MM.1S (cell line): Measurements from ENCODE around the gene IFI44.

Experiments
- DNase-seq: peaks from one replicate; pipeline ENCODE4 v3.0.0-alpha.2; 2015
- H2AFZ ChIP-seq: fragments of 300-600 bp; sonication (generic); 2 replicates; pipeline ENCODE4 v1.6.0; 2016; ENCODE audit warnings: antibody characterized with exemption, low read length
- H3F3A ChIP-seq: fragments of 300-600 bp; sonication (generic); 2 replicates; pipeline ENCODE4 v1.6.1; 2016; ENCODE audit warnings: mild to moderate bottlenecking, antibody characterized with exemption, low read length, moderate library complexity, mixed read lengths; ENCODE audit not compliant: insufficient read depth
- H3K27ac ChIP-seq: fragments of 300-600 bp; sonication (generic); 2 replicates; pipeline ENCODE4 v1.5.1; 2016; ENCODE audit warnings: mild to moderate bottlenecking, low read length
- H3K27me3 ChIP-seq: fragments of 300-600 bp; sonication (generic); replicated peaks from 2 replicates; pipeline ENCODE4 v1.6.0; 2016; ENCODE audit warnings: low read length; ENCODE audit not compliant: insufficient read depth
- H3K36me3 ChIP-seq: fragments of 300-600 bp; sonication (generic); replicated peaks from 2 replicates; pipeline ENCODE4 v1.6.1; 2016; ENCODE audit warnings: mild to moderate bottlenecking, low read length, mixed read lengths; ENCODE audit not compliant: insufficient read depth
- H3K4me1 ChIP-seq: fragments of 300-600 bp; sonication (generic); 2 replicates; pipeline ENCODE4 v1.6.1; 2016; ENCODE audit warnings: low read length, mixed read lengths
- H3K4me2 ChIP-seq: fragments of 300-600 bp; sonication (generic); 2 replicates; pipeline ENCODE4 v1.6.0; 2016; ENCODE audit warnings: low read depth, low read length
- H3K4me3 ChIP-seq: fragments of 300-600 bp; sonication (generic); 2 replicates; pipeline ENCODE4 v1.5.1; 2016; ENCODE audit warnings: low read length, mixed read lengths
- H3K79me2 ChIP-seq: fragments of 300-600 bp; sonication (generic); 2 replicates; pipeline ENCODE4 v1.6.1; 2016; ENCODE audit warnings: mixed run types, low read length, mixed read lengths
- H3K9ac ChIP-seq: fragments of 300-600 bp; sonication (generic); 2 replicates; pipeline ENCODE4 v1.6.1; 2016; ENCODE audit warnings: low read length, mixed read lengths
- H3K9me2 ChIP-seq: fragments of 300-600 bp; sonication (generic); replicated peaks from 2 replicates; pipeline ENCODE4 v1.6.1; 2016; ENCODE audit warnings: mild to moderate bottlenecking, low read length, mixed read lengths; ENCODE audit not compliant: insufficient read depth
- H3K9me3 ChIP-seq: fragments of 300-600 bp; sonication (generic); replicated peaks from 2 replicates; pipeline ENCODE4 v1.6.1; 2016; ENCODE audit warnings: mild to moderate bottlenecking, low read length, mixed read lengths; ENCODE audit not compliant: insufficient read depth
- H4K20me1 ChIP-seq: fragments of 300-600 bp; sonication (generic); 2 replicates; pipeline ENCODE4 v1.6.1; 2016; ENCODE audit warnings: mild to moderate bottlenecking, low read length, moderate library complexity, mixed read lengths; ENCODE audit not compliant: insufficient read depth
- EZH2 ChIP-seq: fragments of 300-600 bp; sonication (generic); optimal IDR thresholded peaks from 2 replicates; pipeline ENCODE3; 2017; ENCODE audit warnings: low read depth, mild to moderate bottlenecking, antibody characterized with exemption, low read length, mixed read lengths
- EZH2phosphoT487 ChIP-seq: fragments of 300-600 bp; sonication (generic); IDR thresholded peaks from 2 replicates; pipeline ENCODE4 v1.6.1; 2018; ENCODE audit warnings: antibody characterized with exemption, low read length
- TF ChIP-seq, protein P1 (sequence below): fragments of 300-600 bp; sonication (generic); IDR thresholded peaks from 2 replicates; pipeline ENCODE4 v1.5.1; 2016; ENCODE audit warnings: antibody characterized with exemption, low read length, mixed read lengths

IFI44 gene

DNA sequence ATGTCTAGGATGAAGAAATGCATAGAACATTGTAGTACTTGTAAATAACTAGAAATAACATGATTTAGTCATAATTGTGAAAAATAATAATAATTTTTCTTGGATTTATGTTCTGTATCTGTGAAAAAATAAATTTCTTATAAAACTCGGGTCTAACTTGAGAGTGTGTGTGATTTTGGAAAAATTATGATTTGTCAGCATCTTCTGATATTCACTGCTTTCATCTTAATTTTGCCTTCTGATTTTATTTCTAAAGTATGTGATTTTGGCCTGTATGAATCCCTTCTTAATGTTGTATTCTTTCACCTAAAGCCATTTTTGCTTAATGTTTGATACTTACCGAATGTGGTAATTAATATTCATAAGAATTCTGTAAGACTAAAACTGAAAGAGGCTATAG, 14.3 kb downstream of the IFI44 start:
- Histone ChIP-seq H3K27ac (no peak overlapping the region), H3K4me1 (no peaks in the 10 kb centered on the region), H3K9me3 (no peaks in the 10 kb centered on the region), H3K9me2 (no peaks in the 10 kb centered on the region), H4K20me1 (no peaks in the 10 kb centered on the region), H3K4me2 (no peak overlapping the region), H3K36me3 (no peaks in the 10 kb centered on the region), H3K27me3 (no peaks in the 10 kb centered on the region), H2AFZ (no peak overlapping the region), H3K9ac (no peak overlapping the region), H3K79me2 (no peaks in the 10 kb centered on the region), H3K4me3 (no peak overlapping the region), H3F3A (no peaks in the 10 kb centered on the region)
- TF ChIP-seq EZH2phosphoT487: no peak
- TF ChIP-seq, protein P1, sequence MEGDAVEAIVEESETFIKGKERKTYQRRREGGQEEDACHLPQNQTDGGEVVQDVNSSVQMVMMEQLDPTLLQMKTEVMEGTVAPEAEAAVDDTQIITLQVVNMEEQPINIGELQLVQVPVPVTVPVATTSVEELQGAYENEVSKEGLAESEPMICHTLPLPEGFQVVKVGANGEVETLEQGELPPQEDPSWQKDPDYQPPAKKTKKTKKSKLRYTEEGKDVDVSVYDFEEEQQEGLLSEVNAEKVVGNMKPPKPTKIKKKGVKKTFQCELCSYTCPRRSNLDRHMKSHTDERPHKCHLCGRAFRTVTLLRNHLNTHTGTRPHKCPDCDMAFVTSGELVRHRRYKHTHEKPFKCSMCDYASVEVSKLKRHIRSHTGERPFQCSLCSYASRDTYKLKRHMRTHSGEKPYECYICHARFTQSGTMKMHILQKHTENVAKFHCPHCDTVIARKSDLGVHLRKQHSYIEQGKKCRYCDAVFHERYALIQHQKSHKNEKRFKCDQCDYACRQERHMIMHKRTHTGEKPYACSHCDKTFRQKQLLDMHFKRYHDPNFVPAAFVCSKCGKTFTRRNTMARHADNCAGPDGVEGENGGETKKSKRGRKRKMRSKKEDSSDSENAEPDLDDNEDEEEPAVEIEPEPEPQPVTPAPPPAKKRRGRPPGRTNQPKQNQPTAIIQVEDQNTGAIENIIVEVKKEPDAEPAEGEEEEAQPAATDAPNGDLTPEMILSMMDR: no peak
- no peak for TF ChIP-seq EZH2
- DNase-seq: no peak

GRCh38 chr1:78664763-78665162, 15.1 kb downstream of the IFI44 start:
- DNase-seq: no peak
- H3K79me2 ChIP-seq: no peaks in the 10 kb centered on the region
- no peak overlapping the region for H3K4me3 ChIP-seq
- H3K9me3 ChIP-seq: no peaks in the 10 kb centered on the region
- no peak overlapping the region for H3K4me2 ChIP-seq
- no peaks in the 10 kb centered on the region for H3K9me2 ChIP-seq
- no peaks in the 10 kb centered on the region for H3K4me1 ChIP-seq
- H3K9ac ChIP-seq: no peak overlapping the region
- no peaks in the 10 kb centered on the region for H3F3A ChIP-seq
- H3K36me3 ChIP-seq: no peaks in the 10 kb centered on the region
- H2AFZ ChIP-seq: no peak overlapping the region
- TF ChIP-seq EZH2 (no peak), EZH2phosphoT487 (no peak)
- TF ChIP-seq, protein P1: no peak
- H3K27me3 ChIP-seq: no peaks in the 10 kb centered on the region
- no peaks in the 10 kb centered on the region for H4K20me1 ChIP-seq
- H3K27ac ChIP-seq: no peak overlapping the region

DNA sequence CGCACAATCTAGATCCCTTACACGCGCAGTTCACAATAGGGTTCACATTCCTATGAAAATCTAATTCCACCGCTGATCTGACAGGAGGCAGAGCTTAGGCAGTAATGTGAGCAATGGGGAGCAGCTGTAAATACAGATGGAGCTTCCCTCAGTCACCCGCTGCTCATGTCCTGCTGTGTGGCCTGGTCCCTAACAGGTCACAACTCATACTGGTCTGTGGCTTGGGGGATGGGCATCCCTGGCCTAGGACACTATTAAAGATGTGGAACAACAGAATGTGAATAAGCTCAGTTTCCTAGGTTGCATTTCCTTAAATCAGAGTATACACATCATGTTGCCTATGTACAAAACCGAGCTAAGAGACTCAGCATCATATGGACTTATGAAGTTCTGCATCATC, 16.2 kb downstream of the IFI44 start:
- Histone ChIP-seq H2AFZ (no peak overlapping the region), H3K27me3 (no peaks in the 10 kb centered on the region), H3K9me3 (no peaks in the 10 kb centered on the region), H3F3A (no peaks in the 10 kb centered on the region), H3K4me3 (no peak overlapping the region), H3K9ac (no peak overlapping the region), H3K79me2 (no peaks in the 10 kb centered on the region), H3K4me2 (no peak overlapping the region), H3K4me1 (no peaks in the 10 kb centered on the region), H4K20me1 (no peaks in the 10 kb centered on the region), H3K27ac (no peak overlapping the region), H3K9me2 (no peaks in the 10 kb centered on the region), H3K36me3 (no peaks in the 10 kb centered on the region)
- no peak for DNase-seq
- TF ChIP-seq EZH2 (no peak), EZH2phosphoT487 (no peak)
- TF ChIP-seq, protein P1: no peak

DNA sequence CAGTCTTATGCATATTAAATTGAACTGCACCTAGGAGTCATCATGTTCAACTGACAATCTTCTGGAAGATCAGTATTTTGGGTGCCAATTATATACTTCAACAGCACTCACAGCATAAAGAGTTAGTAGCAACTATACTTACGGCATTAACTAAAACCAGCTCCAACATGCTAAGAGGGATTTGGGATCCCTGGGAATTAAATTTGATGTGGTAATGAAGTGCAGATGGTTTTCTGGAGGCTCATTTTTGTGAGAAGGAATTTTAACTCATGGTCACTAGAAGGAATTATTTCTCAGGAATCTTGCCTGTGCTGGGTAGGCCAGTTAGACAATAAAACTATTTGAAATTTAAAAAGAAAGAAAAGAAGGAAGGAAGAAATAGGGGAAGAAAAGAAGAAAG, 18.3 kb downstream of the IFI44 start:
- Histone ChIP-seq H3K27ac (no peak overlapping the region), H3K9me3 (no peaks in the 10 kb centered on the region), H3K9ac (no peak overlapping the region), H3K27me3 (no peaks in the 10 kb centered on the region), H3K4me2 (no peak overlapping the region), H3K4me3 (no peak overlapping the region), H3F3A (no peaks in the 10 kb centered on the region), H3K79me2 (no peaks in the 10 kb centered on the region), H3K36me3 (no peaks in the 10 kb centered on the region), H3K4me1 (no peaks in the 10 kb centered on the region), H3K9me2 (no peaks in the 10 kb centered on the region), H2AFZ (no peak overlapping the region), H4K20me1 (no peaks in the 10 kb centered on the region)
- DNase-seq: no peak
- TF ChIP-seq EZH2 (no peak), EZH2phosphoT487 (no peak)
- TF ChIP-seq, protein P1: no peak
